Measurements from ENCODE around the gene IQCF5. TPM values are rescaled to one million over a fixed set of nuclear protein-coding genes. Genes with fewer than 3 reads are reported as not detected.

Gene IQCF5
- total and polyA plus RNA-seq, 9 donors = not detected

- intact Hi-C loops (cut with DNase I) = no loop called here
- 93 to 96% (median 95%) methylated on average over 16 of the region's 16 CpGs for WGBS, 3 donors
Observed at GRCh38 chr3:51894939-51895338, 19.5 kb upstream of the IQCF5 start.

GRCh38 chr3:51894391-51894790 is 19.0 kb upstream of the IQCF5 start:
- H3K27me3 ChIP-seq = no peaks in the 10 kb centered on the region
- no peaks in the 10 kb centered on the region for H3K9me3 ChIP-seq
- intact Hi-C loops (cut with DNase I) = no loop called here
- TF ChIP-seq, protein P1, sequence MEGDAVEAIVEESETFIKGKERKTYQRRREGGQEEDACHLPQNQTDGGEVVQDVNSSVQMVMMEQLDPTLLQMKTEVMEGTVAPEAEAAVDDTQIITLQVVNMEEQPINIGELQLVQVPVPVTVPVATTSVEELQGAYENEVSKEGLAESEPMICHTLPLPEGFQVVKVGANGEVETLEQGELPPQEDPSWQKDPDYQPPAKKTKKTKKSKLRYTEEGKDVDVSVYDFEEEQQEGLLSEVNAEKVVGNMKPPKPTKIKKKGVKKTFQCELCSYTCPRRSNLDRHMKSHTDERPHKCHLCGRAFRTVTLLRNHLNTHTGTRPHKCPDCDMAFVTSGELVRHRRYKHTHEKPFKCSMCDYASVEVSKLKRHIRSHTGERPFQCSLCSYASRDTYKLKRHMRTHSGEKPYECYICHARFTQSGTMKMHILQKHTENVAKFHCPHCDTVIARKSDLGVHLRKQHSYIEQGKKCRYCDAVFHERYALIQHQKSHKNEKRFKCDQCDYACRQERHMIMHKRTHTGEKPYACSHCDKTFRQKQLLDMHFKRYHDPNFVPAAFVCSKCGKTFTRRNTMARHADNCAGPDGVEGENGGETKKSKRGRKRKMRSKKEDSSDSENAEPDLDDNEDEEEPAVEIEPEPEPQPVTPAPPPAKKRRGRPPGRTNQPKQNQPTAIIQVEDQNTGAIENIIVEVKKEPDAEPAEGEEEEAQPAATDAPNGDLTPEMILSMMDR (IDR thresholded peaks at IDR 0.05) = no peak
- TF ChIP-seq EP300 (IDR thresholded peaks at IDR 0.05) = no peak
- no peak for TF ChIP-seq POLR2A (IDR thresholded peaks at IDR 0.05)
- H3K4me1 ChIP-seq (ENCODE audit: insufficient read depth) = no peaks in the 10 kb centered on the region
- H3K27ac ChIP-seq = no peak overlapping the region
- H3K36me3 ChIP-seq = no peaks in the 10 kb centered on the region
- WGBS, 3 donors = 84 to 88% (median 88%) methylated on average over 4 of the region's 4 CpGs
- no peak for DNase-seq
- no peak overlapping the region for H3K4me3 ChIP-seq

More at GRCh38 chr3:51894939-51895338, 19.5 kb upstream of the IQCF5 start:
- H3K4me3 ChIP-seq = no peak overlapping the region
- no peaks in the 10 kb centered on the region for H3K9me3 ChIP-seq
- TF ChIP-seq EP300 (IDR thresholded peaks at IDR 0.05) (no peak), POLR2A (IDR thresholded peaks at IDR 0.05) (no peak)
- TF ChIP-seq, protein P1 (IDR thresholded peaks at IDR 0.05) = no peak
- H3K36me3 ChIP-seq = no peaks in the 10 kb centered on the region
- no peaks in the 10 kb centered on the region for H3K4me1 ChIP-seq (ENCODE audit: insufficient read depth)
- H3K27ac ChIP-seq = no peak overlapping the region
- DNase-seq = no peak
- no peaks in the 10 kb centered on the region for H3K27me3 ChIP-seq

- TF ChIP-seq EP300 (IDR thresholded peaks at IDR 0.05) = no peak
- TF ChIP-seq POLR2A (IDR thresholded peaks at IDR 0.05) = no peak
- TF ChIP-seq, protein P1 (IDR thresholded peaks at IDR 0.05) = no peak
- WGBS, 3 donors = 78 to 82% (median 79%) methylated on average over 7 of the region's 7 CpGs
- no peaks in the 10 kb centered on the region for H3K27me3 ChIP-seq
- no peaks in the 10 kb centered on the region for H3K36me3 ChIP-seq
- DNase-seq = no peak
- H3K9me3 ChIP-seq = no peaks in the 10 kb centered on the region
- H3K4me3 ChIP-seq = no peak overlapping the region
- H3K27ac ChIP-seq = no peak overlapping the region
- intact Hi-C loops (cut with DNase I) = no loop called here
- H3K4me1 ChIP-seq (ENCODE audit: insufficient read depth) = no peaks in the 10 kb centered on the region
Observed at GRCh38 chr3:51891242-51892039, 16.0 kb upstream of the IQCF5 start.

DNA sequence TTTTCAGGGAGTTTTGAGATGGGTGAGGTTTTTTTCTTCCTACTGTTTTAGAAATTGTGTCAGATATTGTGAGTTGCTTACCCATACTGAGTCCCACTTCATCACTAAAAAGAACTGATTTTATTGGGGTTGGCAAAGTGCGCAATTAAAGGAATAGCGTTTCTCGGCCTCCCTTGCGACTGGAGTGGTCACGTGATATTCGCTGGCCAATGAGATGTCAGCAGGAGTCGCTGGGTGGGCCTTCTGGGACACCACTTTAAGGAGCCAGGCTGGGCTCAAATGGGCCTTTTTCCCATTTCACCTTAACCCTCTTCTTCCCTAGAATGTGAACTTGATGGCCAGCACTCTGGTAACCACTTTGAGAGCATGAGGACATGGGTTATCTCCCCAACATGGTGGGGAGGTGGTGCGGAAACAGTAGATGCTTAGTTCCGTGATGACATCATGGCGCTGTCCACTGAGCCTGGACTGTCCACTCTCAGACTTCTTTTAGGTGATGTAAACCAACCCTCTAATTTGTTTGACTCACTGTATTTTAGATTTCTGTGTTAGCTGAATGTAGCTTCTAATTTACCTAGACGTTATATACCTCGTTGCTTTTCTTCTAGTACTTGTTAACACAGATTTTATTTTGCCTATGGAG is 13.2 kb upstream of the IQCF5 start:
- Histone ChIP-seq H3K9me3 (no peaks in the 10 kb centered on the region), H3K4me3 (no peak overlapping the region), H3K4me1 (ENCODE audit: insufficient read depth) (no peaks in the 10 kb centered on the region), H3K27me3 (no peaks in the 10 kb centered on the region), H3K27ac (no peak overlapping the region), H3K36me3 (no peaks in the 10 kb centered on the region)
- no peak for DNase-seq
- intact Hi-C loops (cut with DNase I) = no loop called here
- TF ChIP-seq POLR2A (IDR thresholded peaks at IDR 0.05) (no peak), EP300 (IDR thresholded peaks at IDR 0.05) (no peak)
- TF ChIP-seq, protein P1 (IDR thresholded peaks at IDR 0.05) = no peak
- 91 to 96% (median 91%) methylated on average over 12 of the region's 12 CpGs for WGBS, 3 donors

Measured in ovary (tissue), 9 donors.